Effector memory CD8-positive, alpha-beta T cell (primary cell): ENCODE data around the gene OPCML.

Experiments
- ATAC-seq: fragments of 150-1000 bp; cut with Tn5 transposase; replicated peaks from 2 replicates; pipeline ENCODE4 v1.10.0; 2021; ENCODE audit warnings: mild to moderate bottlenecking, moderate library complexity
- DNase-seq, 3 experiments: peaks; one replicate each; pipeline ENCODE4 v3.0.0; 2021
- H3K27ac Mint-ChIP-seq, 2 donors: one replicate each; pipeline ENCODE4 v1.8.0; 2022; ENCODE audit warnings: mild to moderate bottlenecking in 2 of 2, mixed read lengths in 2 of 2, moderate library complexity in 2 of 2
- H3K27me3 Mint-ChIP-seq, 2 donors: one replicate each; pipeline ENCODE4 v1.8.0; 2022; ENCODE audit warnings: mixed read lengths in 2 of 2
- H3K36me3 Mint-ChIP-seq: one replicate; pipeline ENCODE4 v1.8.0; 2022; ENCODE audit warnings: mild to moderate bottlenecking, moderate library complexity, mixed read lengths; ENCODE audit not compliant: insufficient read depth
- H3K4me1 Mint-ChIP-seq, 2 donors: one replicate each; pipeline ENCODE4 v1.8.0; 2022; ENCODE audit warnings: low read depth in 2 of 2, mixed read lengths in 2 of 2
- H3K4me3 Mint-ChIP-seq, 2 donors: one replicate each; pipeline ENCODE4 v1.8.0; 2022; ENCODE audit warnings: mild to moderate bottlenecking in 2 of 2, mixed read lengths in 2 of 2, moderate library complexity in 2 of 2
- H3K9me3 Mint-ChIP-seq, 2 donors: one replicate each; pipeline ENCODE4 v1.8.0; 2022; ENCODE audit warnings: mixed read lengths in 2 of 2

Gene OPCML

GRCh38 chr11:132894606-132895005 is 637.7 kb downstream of the OPCML start:
- H3K27me3 Mint-ChIP-seq = no peaks in the 10 kb centered on the region
- H3K4me3 Mint-ChIP-seq = no peak overlapping the region
- peaks cover 0 to 5% of the 10 kb centered on the region in 2 donors for H3K9me3 Mint-ChIP-seq
- no peak overlapping the region for H3K27ac Mint-ChIP-seq
- ATAC-seq (no peak), DNase-seq (no peak)
- no peaks in the 10 kb centered on the region for H3K4me1 Mint-ChIP-seq
- H3K36me3 Mint-ChIP-seq = no peaks in the 10 kb centered on the region

DNA sequence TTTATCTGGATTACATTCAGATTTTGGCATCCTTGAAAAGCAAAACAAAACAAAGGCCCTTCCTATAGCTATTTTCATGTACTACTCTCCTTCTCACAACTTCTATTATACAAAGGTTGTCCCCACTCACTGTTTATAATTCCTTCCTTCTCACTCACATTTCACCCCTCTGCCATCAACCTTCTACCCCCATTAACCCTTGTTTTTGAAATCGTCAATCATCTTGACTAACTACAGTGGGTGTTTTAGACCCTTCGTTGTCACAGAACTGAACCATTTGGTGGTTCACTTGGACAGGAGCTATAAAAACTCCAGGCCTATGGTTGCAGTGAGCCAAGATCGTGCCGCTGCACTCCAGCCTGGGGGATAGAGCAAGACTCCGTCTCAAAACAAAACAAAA is 639.4 kb downstream of the OPCML start:
- Mint-ChIP-seq H3K36me3 (no peaks in the 10 kb centered on the region), H3K4me1 (no peaks in the 10 kb centered on the region), H3K27ac (no peak overlapping the region), H3K4me3 (no peak overlapping the region), H3K9me3 (peaks cover 0 to 5% of the 10 kb centered on the region in 2 donors), H3K27me3 (no peaks in the 10 kb centered on the region)
- ATAC-seq (no peak), DNase-seq (no peak)

GRCh38 chr11:132888226-132888625 is 644.1 kb downstream of the OPCML start:
- DNase-seq = no peak
- no peaks in the 10 kb centered on the region for H3K36me3 Mint-ChIP-seq
- no peak for ATAC-seq
- H3K9me3 Mint-ChIP-seq = peaks cover 0 to 6% of the 10 kb centered on the region in 2 donors
- no peaks in the 10 kb centered on the region for H3K27me3 Mint-ChIP-seq
- H3K4me3 Mint-ChIP-seq = no peak overlapping the region
- H3K27ac Mint-ChIP-seq = no peak overlapping the region
- no peaks in the 10 kb centered on the region for H3K4me1 Mint-ChIP-seq

- peaks cover 0 to 3% of the 10 kb centered on the region in 2 donors for H3K9me3 Mint-ChIP-seq
- no peak overlapping the region for H3K4me3 Mint-ChIP-seq
- ATAC-seq (no peak), DNase-seq (no peak)
- no peak overlapping the region for H3K27ac Mint-ChIP-seq
- no peaks in the 10 kb centered on the region for H3K36me3 Mint-ChIP-seq
- no peaks in the 10 kb centered on the region for H3K4me1 Mint-ChIP-seq
- no peaks in the 10 kb centered on the region for H3K27me3 Mint-ChIP-seq
Measured at GRCh38 chr11:132886335-132886734, 646.0 kb downstream of the OPCML start.

DNA sequence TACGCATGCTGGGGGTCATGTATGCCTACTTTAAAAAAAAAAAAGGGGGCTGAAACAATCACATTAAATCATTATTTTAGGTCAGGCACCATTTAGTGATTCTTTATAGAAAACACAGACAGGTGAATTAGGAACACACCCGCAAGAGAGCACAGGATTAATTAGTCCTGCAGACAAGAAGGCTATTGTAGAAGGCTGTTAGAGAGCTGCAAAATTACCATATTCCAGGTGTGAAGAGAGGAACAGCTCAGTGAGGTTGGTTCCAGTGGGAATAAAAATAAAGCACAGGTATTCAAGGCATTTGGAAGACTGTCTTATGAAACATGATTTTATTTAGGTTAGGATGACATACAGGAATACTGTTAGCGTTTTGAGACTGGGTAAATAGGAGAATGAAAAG is 649.1 kb downstream of the OPCML start:
- ATAC-seq = no peak
- H3K27me3 Mint-ChIP-seq = no peaks in the 10 kb centered on the region
- H3K9me3 Mint-ChIP-seq = peaks cover 0 to 3% of the 10 kb centered on the region in 2 donors
- DNase-seq = no peak
- no peak overlapping the region for H3K27ac Mint-ChIP-seq
- H3K4me1 Mint-ChIP-seq = no peaks in the 10 kb centered on the region
- no peaks in the 10 kb centered on the region for H3K36me3 Mint-ChIP-seq
- no peak overlapping the region for H3K4me3 Mint-ChIP-seq

DNA sequence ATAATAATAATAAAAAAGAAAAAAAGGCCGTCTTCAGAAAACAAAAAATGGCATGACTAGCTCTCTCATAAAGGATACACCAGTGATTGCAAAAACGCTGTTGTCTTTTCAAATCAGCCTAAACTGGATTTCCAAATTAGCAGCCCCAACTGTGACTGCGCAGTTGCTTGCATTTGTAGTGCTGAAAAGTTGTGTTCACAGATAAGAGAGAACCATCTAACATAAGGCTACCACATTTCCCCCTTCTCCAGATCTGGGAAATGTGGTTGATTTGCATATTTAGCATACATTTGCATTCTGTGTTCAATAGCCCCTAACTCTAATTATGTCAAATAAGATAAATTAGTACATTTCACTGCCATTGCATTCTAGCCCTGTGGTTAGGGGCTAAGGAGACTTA is 650.7 kb downstream of the OPCML start:
- no peaks in the 10 kb centered on the region for H3K27me3 Mint-ChIP-seq
- DNase-seq (no peak), ATAC-seq (no peak)
- no peaks in the 10 kb centered on the region for H3K36me3 Mint-ChIP-seq
- no peak overlapping the region for H3K4me3 Mint-ChIP-seq
- H3K9me3 Mint-ChIP-seq = peaks cover 0 to 3% of the 10 kb centered on the region in 2 donors
- no peaks in the 10 kb centered on the region for H3K4me1 Mint-ChIP-seq
- H3K27ac Mint-ChIP-seq = no peak overlapping the region

- Mint-ChIP-seq H3K27me3 (no peaks in the 10 kb centered on the region), H3K4me3 (no peak overlapping the region), H3K9me3 (peaks cover 0 to 2% of the 10 kb centered on the region in 2 donors), H3K27ac (no peak overlapping the region), H3K4me1 (no peaks in the 10 kb centered on the region), H3K36me3 (no peaks in the 10 kb centered on the region)
- DNase-seq (no peak), ATAC-seq (no peak)
Measured at GRCh38 chr11:132878111-132878510, 654.2 kb downstream of the OPCML start.

DNA sequence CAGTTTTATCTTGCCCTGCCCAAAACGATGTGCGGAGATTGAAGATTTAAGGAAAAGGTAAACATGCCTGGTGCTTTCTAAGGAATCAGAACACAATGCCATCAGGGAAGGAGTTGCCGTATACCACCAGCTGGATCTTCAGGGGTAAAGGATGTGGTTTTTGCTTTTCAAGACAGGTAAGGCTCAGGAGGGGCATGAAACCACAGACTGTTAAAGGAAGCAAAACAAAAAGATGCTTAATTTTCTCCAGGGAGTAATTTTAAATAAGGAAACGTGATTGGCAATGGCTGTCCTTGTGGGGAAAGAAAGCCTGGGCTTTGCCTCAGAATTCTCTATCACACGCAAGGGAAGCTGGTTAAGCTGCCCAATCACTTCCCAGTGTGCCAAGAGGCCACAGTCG is 655.6 kb downstream of the OPCML start:
- no peak for ATAC-seq
- Mint-ChIP-seq H3K27ac (no peak overlapping the region), H3K36me3 (no peaks in the 10 kb centered on the region), H3K4me1 (no peaks in the 10 kb centered on the region), H3K27me3 (no peaks in the 10 kb centered on the region), H3K4me3 (no peak overlapping the region), H3K9me3 (peaks cover 0 to 2% of the 10 kb centered on the region in 2 donors)
- no peak for DNase-seq

DNA sequence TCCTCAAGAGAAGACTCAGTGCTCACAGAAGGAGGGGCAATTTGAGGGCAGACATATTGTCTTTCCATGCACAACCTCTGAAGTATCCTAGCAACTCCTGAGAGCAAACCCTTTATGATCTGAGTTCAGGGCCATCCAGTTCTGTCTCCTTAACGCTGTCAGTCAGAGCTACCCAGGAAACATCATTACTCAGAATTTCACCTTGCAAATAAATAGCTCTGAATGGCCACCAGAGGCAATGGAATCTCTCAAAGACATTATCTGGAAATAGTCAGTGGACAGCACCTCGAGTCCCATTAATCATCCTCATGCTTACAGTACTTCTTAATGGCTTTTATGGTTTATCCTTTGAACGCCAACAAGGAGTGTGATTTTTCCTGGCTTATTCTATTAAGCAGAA is 656.1 kb downstream of the OPCML start:
- no peaks in the 10 kb centered on the region for H3K27me3 Mint-ChIP-seq
- no peaks in the 10 kb centered on the region for H3K4me1 Mint-ChIP-seq
- no peak for ATAC-seq
- H3K4me3 Mint-ChIP-seq = no peak overlapping the region
- no peaks in the 10 kb centered on the region for H3K36me3 Mint-ChIP-seq
- no peak for DNase-seq
- no peak overlapping the region for H3K27ac Mint-ChIP-seq
- H3K9me3 Mint-ChIP-seq = peaks cover 0 to 2% of the 10 kb centered on the region in 2 donors

GRCh38 chr11:132874638-132875037 is 657.7 kb downstream of the OPCML start:
- H3K4me3 Mint-ChIP-seq = no peak overlapping the region
- no peaks in the 10 kb centered on the region for H3K27me3 Mint-ChIP-seq
- no peak for ATAC-seq
- H3K9me3 Mint-ChIP-seq = no peaks in the 10 kb centered on the region
- DNase-seq = no peak
- H3K4me1 Mint-ChIP-seq = no peaks in the 10 kb centered on the region
- H3K27ac Mint-ChIP-seq = no peak overlapping the region
- no peaks in the 10 kb centered on the region for H3K36me3 Mint-ChIP-seq

GRCh38 chr11:132873841-132874240 is 658.5 kb downstream of the OPCML start:
- H3K4me1 Mint-ChIP-seq = no peaks in the 10 kb centered on the region
- no peaks in the 10 kb centered on the region for H3K27me3 Mint-ChIP-seq
- no peak overlapping the region for H3K27ac Mint-ChIP-seq
- no peaks in the 10 kb centered on the region for H3K36me3 Mint-ChIP-seq
- no peaks in the 10 kb centered on the region for H3K9me3 Mint-ChIP-seq
- no peak for ATAC-seq
- DNase-seq = no peak
- H3K4me3 Mint-ChIP-seq = no peak overlapping the region

GRCh38 chr11:132872211-132872610 is 660.1 kb downstream of the OPCML start:
- Mint-ChIP-seq H3K27me3 (no peaks in the 10 kb centered on the region), H3K4me3 (no peak overlapping the region)

DNA sequence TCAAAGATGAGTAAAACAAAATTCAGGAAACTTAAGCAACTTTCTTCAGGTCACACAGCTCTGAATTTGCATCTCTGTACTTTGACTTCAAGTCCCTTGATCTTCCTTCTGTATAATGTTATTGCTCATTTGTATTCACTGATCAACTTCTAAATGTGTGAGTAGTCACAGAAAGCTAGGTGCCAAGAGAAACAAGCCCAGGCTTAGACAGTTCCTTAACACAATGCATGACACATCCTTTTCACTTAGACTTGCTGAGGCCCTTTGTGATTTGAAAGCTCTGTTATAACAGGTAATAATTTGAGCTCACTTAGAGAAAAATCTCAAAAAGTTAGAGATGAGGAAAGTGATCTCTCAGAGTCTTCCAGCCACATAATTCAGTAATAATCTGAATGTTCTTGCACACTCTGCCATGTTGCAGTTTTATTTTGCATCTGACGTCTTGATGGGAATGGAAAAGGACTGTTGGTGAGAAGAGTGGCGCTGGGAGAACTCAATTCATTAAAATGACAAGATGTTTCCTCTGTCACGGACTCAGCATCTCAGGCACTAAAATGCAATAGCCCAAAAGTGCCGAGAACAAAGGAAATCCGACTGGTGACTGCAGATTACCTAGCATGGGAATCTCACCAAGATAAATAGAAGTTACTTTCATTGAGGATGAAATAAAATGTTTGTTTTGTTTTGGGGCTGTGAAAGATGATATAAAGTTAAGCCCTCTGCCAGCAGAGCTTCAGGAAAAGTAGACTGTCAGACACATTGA is 665.3 kb downstream of the OPCML start:
- no peak for DNase-seq
- Mint-ChIP-seq H3K4me3 (no peak overlapping the region), H3K4me1 (no peaks in the 10 kb centered on the region), H3K27me3 (no peaks in the 10 kb centered on the region), H3K27ac (no peak overlapping the region), H3K9me3 (no peaks in the 10 kb centered on the region), H3K36me3 (no peaks in the 10 kb centered on the region)
- no peak for ATAC-seq

More at GRCh38 chr11:132872211-132872610, 660.1 kb downstream of the OPCML start:
- H3K27ac Mint-ChIP-seq = no peak overlapping the region
- ATAC-seq = no peak
- no peaks in the 10 kb centered on the region for H3K36me3 Mint-ChIP-seq
- DNase-seq = no peak
- no peaks in the 10 kb centered on the region for H3K9me3 Mint-ChIP-seq
- H3K4me1 Mint-ChIP-seq = no peaks in the 10 kb centered on the region

- DNase-seq (no peak), ATAC-seq (no peak)
- H3K36me3 Mint-ChIP-seq = no peaks in the 10 kb centered on the region
- H3K4me3 Mint-ChIP-seq = no peak overlapping the region
- H3K4me1 Mint-ChIP-seq = no peaks in the 10 kb centered on the region
- H3K27me3 Mint-ChIP-seq = no peaks in the 10 kb centered on the region
- no peak overlapping the region for H3K27ac Mint-ChIP-seq
- no peaks in the 10 kb centered on the region for H3K9me3 Mint-ChIP-seq
Measured at GRCh38 chr11:132865623-132866022, 666.7 kb downstream of the OPCML start.
